Measurements from ENCODE around the gene TTLL8.

DNA sequence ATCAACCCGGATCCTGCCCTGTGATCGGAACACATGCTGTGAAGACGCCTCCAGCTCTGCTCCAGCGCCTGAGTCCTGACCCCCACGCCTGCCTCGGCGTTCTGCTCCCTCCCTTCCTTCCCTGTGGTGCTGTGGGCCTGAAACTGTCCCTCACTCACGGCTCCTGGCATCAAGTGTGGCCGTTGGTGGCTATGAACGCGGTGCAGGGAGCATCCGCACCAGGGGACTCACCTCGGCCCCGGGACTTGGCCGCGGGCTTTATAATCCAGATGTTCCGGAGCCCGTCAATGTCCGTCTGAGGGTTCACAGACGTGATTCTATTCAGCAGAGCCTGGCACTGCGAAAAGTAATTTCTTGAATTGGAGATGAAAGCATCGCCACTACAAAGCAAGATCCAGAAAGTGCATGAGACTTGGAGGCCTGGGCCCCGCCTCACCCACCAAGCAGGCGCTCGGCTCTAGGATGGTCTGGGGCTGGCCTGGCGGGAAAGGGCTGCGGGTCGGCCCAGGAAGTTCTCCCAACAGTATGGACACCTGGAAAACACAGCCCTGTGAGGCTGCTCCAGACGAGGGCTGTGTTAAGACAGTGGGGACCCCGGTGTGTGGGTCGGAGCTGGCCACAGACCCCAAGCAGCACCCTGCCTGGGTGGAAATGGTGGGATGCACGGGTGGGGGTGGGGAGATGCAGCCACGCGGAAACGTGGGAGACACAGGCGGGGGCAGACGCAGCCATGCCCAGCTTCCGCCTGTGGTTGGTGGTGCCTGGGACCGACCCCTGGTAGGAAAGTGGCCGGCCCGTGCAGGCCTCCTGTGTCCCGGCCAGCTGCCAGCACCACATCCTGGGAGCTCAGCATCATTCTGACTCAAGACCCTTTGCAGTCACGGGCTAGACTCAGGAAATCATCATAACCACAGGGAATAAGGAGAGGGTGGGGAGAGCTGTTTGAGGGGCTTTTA, 23.7 kb downstream of the TTLL8 start:
- TF ChIP-seq, protein P1, sequence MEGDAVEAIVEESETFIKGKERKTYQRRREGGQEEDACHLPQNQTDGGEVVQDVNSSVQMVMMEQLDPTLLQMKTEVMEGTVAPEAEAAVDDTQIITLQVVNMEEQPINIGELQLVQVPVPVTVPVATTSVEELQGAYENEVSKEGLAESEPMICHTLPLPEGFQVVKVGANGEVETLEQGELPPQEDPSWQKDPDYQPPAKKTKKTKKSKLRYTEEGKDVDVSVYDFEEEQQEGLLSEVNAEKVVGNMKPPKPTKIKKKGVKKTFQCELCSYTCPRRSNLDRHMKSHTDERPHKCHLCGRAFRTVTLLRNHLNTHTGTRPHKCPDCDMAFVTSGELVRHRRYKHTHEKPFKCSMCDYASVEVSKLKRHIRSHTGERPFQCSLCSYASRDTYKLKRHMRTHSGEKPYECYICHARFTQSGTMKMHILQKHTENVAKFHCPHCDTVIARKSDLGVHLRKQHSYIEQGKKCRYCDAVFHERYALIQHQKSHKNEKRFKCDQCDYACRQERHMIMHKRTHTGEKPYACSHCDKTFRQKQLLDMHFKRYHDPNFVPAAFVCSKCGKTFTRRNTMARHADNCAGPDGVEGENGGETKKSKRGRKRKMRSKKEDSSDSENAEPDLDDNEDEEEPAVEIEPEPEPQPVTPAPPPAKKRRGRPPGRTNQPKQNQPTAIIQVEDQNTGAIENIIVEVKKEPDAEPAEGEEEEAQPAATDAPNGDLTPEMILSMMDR (IDR thresholded peaks at IDR 0.05): no peak
- TF ChIP-seq POLR2A (IDR thresholded peaks at IDR 0.05): no peak
